ENCODE measurements around the gene DYSF.

DYSF gene

DNA sequence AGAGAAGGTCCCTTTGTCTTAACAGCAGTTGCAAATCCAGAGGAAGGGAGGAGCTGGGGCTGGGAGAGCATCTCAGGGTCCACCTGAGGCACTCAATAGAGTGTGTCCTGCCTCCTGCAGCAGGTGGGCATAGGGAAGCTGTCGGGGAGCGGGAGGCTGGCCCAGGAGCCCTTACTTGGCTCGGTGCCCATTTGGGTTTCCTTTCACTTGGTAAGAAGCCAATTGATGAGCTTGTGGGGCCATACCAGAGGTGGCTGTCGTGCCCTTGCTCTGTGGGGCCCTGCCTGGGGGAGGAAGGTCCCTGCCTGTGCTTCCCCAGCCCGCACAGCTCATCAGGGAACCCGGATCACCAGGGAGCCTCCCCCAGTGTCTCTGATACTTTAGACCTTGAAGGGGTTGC, 229.7 kb downstream of the DYSF start:
- DNase-seq (ENCODE audit: low read depth) = no peak

DNA sequence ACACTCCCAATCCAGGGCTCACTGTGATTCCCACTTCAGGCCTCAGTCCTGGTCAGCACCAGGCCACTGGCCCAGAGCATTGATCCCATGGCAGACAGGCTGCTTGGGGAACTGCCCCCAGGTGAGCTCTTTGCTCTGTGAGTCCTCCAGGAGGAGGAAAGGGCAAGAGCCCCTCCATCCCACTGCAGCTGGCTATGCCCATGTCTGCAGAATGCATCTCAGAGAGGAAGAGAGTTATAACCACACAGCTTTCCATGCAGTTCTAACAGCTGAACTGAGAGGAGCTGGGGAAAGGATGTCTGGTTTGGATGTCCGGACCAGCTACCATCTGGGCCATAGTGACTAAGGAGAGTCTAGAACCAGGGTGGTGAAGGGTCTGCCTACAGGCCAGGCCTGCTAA, 230.3 kb downstream of the DYSF start:
- no peak overlapping the region for H3K4me3 ChIP-seq (ENCODE audit: low read depth, low read length)
- DNase-seq (ENCODE audit: low read depth) = no peak
- no peak for TF ChIP-seq CTCF (IDR thresholded peaks at IDR 0.05; ENCODE audit: low read depth, low read length, missing control alignments)

More for the DNA sequence above, 229.7 kb downstream of the DYSF start:
- no peak overlapping the region for H3K4me3 ChIP-seq (ENCODE audit: low read depth, low read length)
- no peak for TF ChIP-seq CTCF (IDR thresholded peaks at IDR 0.05; ENCODE audit: low read depth, low read length, missing control alignments)

DNA sequence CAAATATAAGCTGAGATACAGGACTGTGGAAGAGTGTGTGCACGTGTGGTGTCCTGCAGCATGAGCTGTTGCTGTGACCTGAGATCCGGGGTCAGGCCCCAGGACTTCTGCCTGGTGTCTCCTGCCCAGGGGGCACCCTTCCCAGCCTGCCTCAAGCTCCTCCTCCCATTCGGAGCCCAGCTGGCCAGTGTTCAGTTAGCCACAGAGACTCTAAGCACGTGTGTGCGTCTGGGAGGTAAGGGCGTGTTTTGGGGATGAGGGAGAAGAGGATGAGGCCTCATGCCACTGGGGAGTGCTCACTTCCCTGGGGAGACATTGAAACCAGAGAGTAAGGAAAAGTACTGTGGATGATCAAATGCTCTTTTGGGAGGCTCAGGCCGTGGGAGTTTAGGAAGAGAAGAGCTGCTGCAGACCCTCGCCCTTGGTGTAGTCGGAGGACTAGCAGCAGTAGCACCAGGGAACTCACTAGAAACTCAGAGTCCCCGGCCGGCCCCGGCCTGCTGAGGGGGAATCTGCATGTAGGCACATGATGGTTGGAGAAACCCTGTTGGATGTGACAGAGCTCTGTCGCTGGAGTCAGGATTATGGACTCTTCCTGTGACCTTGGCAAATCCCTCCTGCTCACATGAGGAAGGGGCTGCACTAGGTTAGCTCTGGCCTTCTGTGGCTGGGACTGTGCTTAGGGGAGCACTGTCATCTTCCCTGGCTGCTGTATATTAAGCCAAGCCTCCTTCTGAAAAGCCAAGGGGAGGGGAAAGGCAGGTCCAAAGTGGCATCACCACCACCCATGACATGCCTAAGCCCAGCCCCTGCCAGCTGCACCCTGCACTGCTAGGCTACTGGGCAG, 231.1 kb downstream of the DYSF start:
- no peak for TF ChIP-seq CTCF (IDR thresholded peaks at IDR 0.05; ENCODE audit: low read depth, low read length, missing control alignments)
- H3K4me3 ChIP-seq (ENCODE audit: low read depth, low read length) = no peak overlapping the region
- no peak for DNase-seq (ENCODE audit: low read depth)

DNA sequence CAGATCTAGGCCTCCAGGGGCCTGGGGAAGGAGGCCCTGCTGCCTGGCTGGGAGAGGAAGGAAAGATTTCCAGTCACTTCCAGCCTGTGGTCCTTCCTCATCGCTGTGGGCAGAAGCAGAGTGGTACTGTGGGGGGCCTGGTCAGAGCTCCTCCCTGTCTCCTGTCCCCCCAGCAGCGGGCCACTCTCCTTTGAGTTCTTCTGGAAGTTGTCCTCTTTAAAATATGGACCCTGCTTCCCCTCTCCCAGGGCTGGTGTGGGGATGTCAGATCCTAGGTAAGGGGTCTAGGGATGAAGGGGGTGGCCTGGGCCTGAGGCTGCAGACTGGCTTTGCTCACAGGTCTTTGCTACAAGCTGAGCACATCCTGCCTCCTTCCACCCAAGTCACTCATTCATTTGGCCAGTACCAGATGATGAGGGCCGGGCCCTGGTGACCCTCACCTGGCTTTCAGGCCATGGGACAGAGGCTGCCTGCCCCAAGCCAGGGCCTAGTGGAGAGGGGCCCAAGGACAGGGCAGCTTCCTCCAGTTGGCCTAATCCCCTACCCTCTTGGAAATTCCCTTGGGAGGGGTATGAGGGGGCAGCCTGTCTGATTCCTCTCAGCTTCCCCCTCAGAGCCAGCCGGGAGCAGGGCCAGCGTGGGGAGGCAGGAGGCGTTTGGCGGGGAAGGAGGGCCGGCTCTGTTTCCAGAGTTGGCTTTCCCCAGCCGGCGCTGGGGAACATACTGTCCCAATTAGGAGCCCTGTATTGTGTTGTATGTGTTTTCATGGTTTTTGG, 231.9 kb downstream of the DYSF start:
- no peak for DNase-seq (ENCODE audit: low read depth)
- no peak for TF ChIP-seq CTCF (IDR thresholded peaks at IDR 0.05; ENCODE audit: low read depth, low read length, missing control alignments)

GRCh38 chr2:71685941-71686611, 232.7 kb downstream of the DYSF start:
- TF ChIP-seq CTCF (IDR thresholded peaks at IDR 0.05; ENCODE audit: low read depth, low read length, missing control alignments) = no peak
- H3K4me3 ChIP-seq (ENCODE audit: low read depth, low read length) = no peak overlapping the region
- no peak for DNase-seq (ENCODE audit: low read depth)

More for the DNA sequence above, 231.9 kb downstream of the DYSF start:
- H3K4me3 ChIP-seq (ENCODE audit: low read depth, low read length) = no peak overlapping the region

- TF ChIP-seq CTCF (IDR thresholded peaks at IDR 0.05; ENCODE audit: low read depth, low read length, missing control alignments) = no peak
- no peak for DNase-seq (ENCODE audit: low read depth)
- H3K4me3 ChIP-seq (ENCODE audit: low read depth, low read length) = no peak overlapping the region
Observed at GRCh38 chr2:71686781-71687180, 233.4 kb downstream of the DYSF start.
